Measurements from ENCODE around the gene LCN2. TPM values are rescaled to one million over a fixed set of nuclear protein-coding genes. Genes with fewer than 3 reads are reported as not detected.

The LCN2 gene
- total RNA-seq, 2 experiments from 2014 or later = not detected

- Mint-ChIP-seq H3K9me3 (no peaks in the 10 kb centered on the region), H3K36me3 (ENCODE audit: low read depth) (no peaks in the 10 kb centered on the region), H3K4me3 (no peak overlapping the region), H3K27ac (no peak overlapping the region), H3K27me3 (peaks cover 3% of the 10 kb centered on the region), H3K4me1 (ENCODE audit: low read depth) (peaks cover 12% of the 10 kb centered on the region)
- no peaks in the 10 kb centered on the region for H3K36me3 ChIP-seq (ENCODE audit: insufficient read depth, low read length)
- no peak for DNase-seq
- H3K9me3 ChIP-seq (ENCODE audit: control insufficient read depth in 1 of 2, insufficient read depth in 1 of 2, low read length in 2 of 2) = no peaks in the 10 kb centered on the region
- ChIA-PET POLR2A (no interaction called here), CTCF (interaction anchor here (1.3 kb wide), 1 partner anchor 19 kb away, joined by 6 read pairs; no protein-coding TSS in a partner anchor)
- H3K4me3 ChIP-seq (ENCODE audit: low read length) = no peak overlapping the region
- H3K4me1 ChIP-seq (ENCODE audit: insufficient read depth, low read length) = peaks cover 6% of the 10 kb centered on the region
- intact Hi-C loops (cut with DNase I, micrococcal nuclease) = no loop called here
- TF ChIP-seq CTCF (IDR thresholded peaks at IDR 0.05) = no peak
- no peak for ATAC-seq (ENCODE audit: poor library complexity)
- no peaks in the 10 kb centered on the region for H3K27me3 ChIP-seq (ENCODE audit: control insufficient read depth in 1 of 2, insufficient read depth in 2 of 2, low read length in 2 of 2)
- H3K27ac ChIP-seq (ENCODE audit: low read depth in 1 of 2, low read length in 2 of 2) = no peak overlapping the region
These were observed 12.1 kb upstream of the LCN2 start for GRCh38 chr9:128136816-128137793.

GRCh38 chr9:128138001-128138400 is 11.3 kb upstream of the LCN2 start:
- TF ChIP-seq CTCF (IDR thresholded peaks at IDR 0.05) = no peak
- ATAC-seq (ENCODE audit: poor library complexity) (no peak), DNase-seq (no peak)
- Histone ChIP-seq H3K4me1 (ENCODE audit: insufficient read depth, low read length) (peaks cover 15% of the 10 kb centered on the region), H3K9me3 (ENCODE audit: control insufficient read depth in 1 of 2, insufficient read depth in 1 of 2, low read length in 2 of 2) (no peaks in the 10 kb centered on the region), H3K27me3 (ENCODE audit: control insufficient read depth in 1 of 2, insufficient read depth in 2 of 2, low read length in 2 of 2) (no peaks in the 10 kb centered on the region), H3K36me3 (ENCODE audit: insufficient read depth, low read length) (no peaks in the 10 kb centered on the region), H3K27ac (ENCODE audit: low read depth in 1 of 2, low read length in 2 of 2) (no peak overlapping the region), H3K4me3 (ENCODE audit: low read length) (no peak overlapping the region)
- Mint-ChIP-seq H3K9me3 (no peaks in the 10 kb centered on the region), H3K4me3 (no peak overlapping the region), H3K4me1 (ENCODE audit: low read depth) (peaks cover 14% of the 10 kb centered on the region), H3K27me3 (peaks cover 2% of the 10 kb centered on the region), H3K36me3 (ENCODE audit: low read depth) (no peaks in the 10 kb centered on the region), H3K27ac (no peak overlapping the region)
- intact Hi-C loops (cut with DNase I, micrococcal nuclease) = no loop called here
- ChIA-PET POLR2A (no interaction called here), CTCF (interaction anchor here (1.3 kb wide), 1 partner anchor 20 kb away, joined by 6 read pairs; no protein-coding TSS in a partner anchor)

DNA sequence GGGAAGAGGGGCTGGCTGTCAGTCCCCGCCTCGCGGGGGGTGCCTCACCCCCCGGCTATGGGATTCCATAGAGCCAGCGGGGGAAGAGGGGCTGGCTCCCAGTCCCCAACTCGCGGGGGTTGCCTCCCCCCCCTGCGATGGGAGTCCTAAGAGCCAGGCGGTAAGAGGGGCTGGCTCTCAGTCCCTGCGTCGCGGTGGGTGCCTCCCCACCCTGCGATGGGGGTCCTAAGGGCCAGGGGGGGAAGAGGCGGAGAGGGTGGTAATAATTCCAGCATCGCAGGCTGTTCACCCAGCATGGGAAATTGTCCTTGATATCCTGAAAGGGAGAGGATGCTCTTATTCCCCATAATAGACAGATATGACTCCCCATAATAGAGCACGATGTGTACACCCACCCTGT is 9.6 kb upstream of the LCN2 start:
- no peaks in the 10 kb centered on the region for H3K9me3 ChIP-seq (ENCODE audit: control insufficient read depth in 1 of 2, insufficient read depth in 1 of 2, low read length in 2 of 2)
- no peaks in the 10 kb centered on the region for H3K27me3 ChIP-seq (ENCODE audit: control insufficient read depth in 1 of 2, insufficient read depth in 2 of 2, low read length in 2 of 2)
- H3K36me3 ChIP-seq (ENCODE audit: insufficient read depth, low read length) = no peaks in the 10 kb centered on the region
- H3K27ac Mint-ChIP-seq = no peak overlapping the region
- H3K36me3 Mint-ChIP-seq (ENCODE audit: low read depth) = no peaks in the 10 kb centered on the region
- no peaks in the 10 kb centered on the region for H3K9me3 Mint-ChIP-seq
- H3K27ac ChIP-seq (ENCODE audit: low read depth in 1 of 2, low read length in 2 of 2) = no peak overlapping the region
- ChIA-PET CTCF (no interaction called here), POLR2A (no interaction called here)
- H3K27me3 Mint-ChIP-seq = no peaks in the 10 kb centered on the region
- H3K4me1 ChIP-seq (ENCODE audit: insufficient read depth, low read length) = peaks cover 15% of the 10 kb centered on the region
- H3K4me1 Mint-ChIP-seq (ENCODE audit: low read depth) = peaks cover 19% of the 10 kb centered on the region
- intact Hi-C loops (cut with DNase I, micrococcal nuclease) = no loop called here
- H3K4me3 Mint-ChIP-seq = no peak overlapping the region
- no peak overlapping the region for H3K4me3 ChIP-seq (ENCODE audit: low read length)
- ATAC-seq (ENCODE audit: poor library complexity) (no peak), DNase-seq (no peak)
- TF ChIP-seq CTCF (IDR thresholded peaks at IDR 0.05) = no peak
